ENCODE data around the gene ELOVL7.
"Not testable (repeated sequence)": the region's sequence is repeated elsewhere in the genome, so short reads cannot be mapped to it uniquely, and the experiment has no call there.

ELOVL7 gene

DNA sequence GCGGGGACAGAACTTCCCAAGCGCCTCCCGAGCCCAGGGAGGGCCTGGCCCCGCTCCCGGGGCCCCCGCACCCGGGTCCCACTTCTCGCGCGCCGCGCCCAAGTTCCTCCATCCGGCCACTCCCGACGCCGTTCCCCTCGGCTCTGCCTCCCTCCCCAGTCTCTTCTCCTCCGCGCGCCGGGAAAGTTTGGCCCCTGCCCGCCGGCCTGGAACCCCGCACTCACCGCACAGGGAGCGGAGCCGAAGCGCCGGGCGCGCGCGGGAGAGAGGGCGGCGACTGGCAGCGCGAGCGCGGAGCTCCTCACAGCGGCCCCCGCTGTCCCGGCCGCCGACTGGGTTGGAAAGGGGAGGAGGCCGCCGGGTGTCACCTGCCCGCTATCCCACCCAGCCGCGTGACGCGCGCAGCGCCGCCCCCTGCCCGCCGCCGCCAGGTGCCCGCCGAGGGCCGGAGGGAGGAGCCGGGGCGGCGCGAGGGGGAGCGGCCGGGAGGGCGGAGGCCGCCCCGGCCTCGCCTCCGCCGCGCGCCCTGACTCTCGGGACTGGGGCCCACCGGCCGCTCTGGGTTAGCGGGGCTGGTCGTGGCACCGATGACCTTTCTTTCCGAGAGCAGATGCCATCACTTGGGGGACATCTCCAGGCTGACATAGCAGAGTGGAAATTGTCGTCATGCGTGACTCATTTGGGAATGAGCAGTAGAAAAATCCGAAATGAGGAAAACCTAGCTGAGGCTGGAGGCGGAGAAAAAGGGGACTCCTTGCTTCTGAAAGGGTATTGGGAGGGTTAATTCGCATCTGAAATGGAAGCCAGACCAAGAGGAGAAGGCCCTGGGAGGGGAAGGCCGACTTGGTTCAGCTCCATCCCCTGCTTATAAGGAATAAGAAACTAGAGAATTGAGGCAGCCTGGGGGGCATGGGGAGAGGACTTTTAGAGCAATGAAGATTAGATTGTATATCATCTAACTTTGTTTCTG lies at the start of gene ELOVL7:
Gene ELOVL7, minus strand, starts transcription at position 334 of the 970 bp plus-strand sequence. CDS start 56,872 bp downstream, outside the sequence.
- peak; percentile 6 to 11 for DNase-seq

DNA sequence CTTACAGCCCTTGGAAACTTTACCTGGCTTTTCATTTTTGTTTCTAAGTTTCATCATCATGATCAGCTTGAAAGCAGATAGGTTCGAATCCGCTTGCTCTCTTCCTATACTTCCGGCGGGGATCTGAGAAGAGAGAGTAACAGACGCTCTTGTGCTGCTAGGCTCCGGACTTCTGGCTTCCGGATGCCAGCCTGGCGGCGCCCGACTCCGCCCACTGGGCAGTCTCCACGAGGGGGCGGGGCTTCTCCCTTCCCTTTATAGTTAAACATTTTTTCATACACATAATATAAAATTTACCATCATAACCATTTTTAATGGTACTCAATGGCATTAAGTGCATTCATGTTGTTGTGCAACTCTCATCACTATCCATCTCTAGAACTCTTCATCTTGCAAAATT lies 49.5 kb upstream of the ELOVL7 start:
- DNase-seq: no peak

- no peak for DNase-seq
These were observed 47.6 kb upstream of the ELOVL7 start for GRCh38 chr5:60891667-60892066.

- DNase-seq: no peak
These were observed 44.4 kb upstream of the ELOVL7 start for GRCh38 chr5:60888359-60889061.

DNA sequence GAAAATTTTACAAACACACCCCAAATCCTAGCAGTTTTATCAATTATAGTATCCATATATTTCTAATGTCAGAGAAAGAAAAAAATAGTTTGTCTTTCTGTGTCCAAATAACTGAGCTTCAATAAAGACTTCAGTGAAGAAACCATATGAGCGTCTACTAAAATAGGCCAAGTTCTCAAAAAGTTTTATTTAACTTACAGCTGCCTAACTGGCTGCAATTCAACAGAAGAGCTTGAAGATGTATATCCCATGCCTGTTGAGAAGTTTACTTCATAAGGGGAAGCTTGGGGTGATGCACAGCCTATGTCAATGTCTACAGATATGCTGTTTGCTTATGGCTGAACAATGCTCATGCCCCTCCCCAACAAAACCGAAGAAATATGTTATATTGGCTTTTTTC lies 43.7 kb upstream of the ELOVL7 start:
- no peak for DNase-seq

- DNase-seq: no peak
These were observed 43.0 kb upstream of the ELOVL7 start for GRCh38 chr5:60887096-60887495.

DNA sequence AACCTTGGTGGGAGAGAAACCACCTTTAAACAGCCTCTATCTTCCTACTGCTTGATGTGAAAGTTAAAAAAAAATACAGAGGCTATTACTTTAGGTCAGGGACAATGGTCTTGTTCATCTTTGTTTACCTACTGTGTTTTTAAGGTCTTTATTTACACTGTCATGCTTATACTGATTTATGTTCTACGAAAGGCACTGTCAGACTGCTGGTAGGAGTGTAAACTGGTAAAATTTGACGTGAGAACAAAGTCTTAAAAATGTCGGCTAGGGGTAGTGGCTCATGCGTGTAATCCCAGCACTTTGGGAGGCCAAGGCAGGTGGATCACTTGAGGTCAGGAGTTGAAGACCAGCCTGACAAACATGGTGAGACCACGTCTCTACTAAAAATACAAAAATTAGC lies 42.1 kb upstream of the ELOVL7 start:
- DNase-seq: no peak

DNA sequence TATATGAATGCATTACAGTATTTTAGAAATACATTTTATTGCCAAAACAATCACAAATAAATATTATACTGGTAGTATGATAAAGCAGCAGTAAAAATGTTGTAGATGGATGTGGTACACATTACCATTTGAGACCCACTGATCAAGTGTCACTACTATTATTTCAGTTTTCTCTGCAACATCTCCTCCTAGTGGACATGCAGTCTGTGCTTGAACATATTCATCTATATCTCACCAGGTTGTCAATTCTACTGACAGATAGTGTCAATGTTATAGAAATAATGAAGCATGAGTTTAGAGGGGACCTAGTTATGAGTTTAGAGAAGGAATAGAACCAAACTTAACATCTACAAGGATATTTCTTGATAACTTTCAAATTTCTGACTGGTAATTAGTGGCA lies 39.2 kb upstream of the ELOVL7 start:
- no peak for DNase-seq

GRCh38 chr5:60872892-60873291 lies 28.8 kb upstream of the ELOVL7 start:
- DNase-seq: no peak

DNA sequence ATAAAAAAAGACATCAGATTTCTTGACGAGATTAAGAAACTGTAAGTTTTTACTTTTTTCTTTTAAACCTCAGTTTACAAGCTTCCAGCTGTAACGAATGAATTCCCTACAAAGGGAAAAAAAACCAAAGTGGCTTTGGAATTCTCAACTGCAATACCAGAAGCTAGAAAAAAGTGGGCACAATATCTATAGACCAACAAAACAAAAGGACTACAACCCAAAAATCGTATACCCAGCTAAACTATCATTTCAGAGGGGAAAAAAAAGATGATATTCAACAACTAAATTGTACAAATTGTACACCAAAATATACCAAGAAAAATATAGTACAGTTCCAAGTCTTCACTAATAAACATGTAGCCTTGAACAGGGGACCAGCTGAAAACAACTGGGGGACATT lies 26.8 kb upstream of the ELOVL7 start:
- no peak for DNase-seq

DNA sequence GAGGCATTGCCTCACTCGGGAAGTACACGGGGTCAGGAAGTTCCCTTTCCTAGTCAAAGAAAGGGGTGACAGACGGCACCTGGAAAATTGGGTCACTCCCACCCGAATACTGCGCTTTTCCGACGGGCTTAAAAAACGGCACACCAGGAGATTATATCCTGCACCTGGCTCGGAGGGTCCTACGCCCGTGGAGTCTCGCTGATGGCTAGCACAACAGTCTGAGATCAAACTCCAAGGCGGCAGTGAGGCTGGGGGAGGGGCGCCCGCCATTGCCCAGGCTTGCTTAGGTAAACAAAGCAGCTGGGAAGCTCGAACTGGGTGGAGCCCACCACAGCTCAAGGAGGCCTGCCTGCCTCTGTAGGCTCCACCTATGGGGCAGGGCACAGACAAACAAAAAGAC lies 16.5 kb upstream of the ELOVL7 start:
- DNase-seq: not testable (repeated sequence)

DNA sequence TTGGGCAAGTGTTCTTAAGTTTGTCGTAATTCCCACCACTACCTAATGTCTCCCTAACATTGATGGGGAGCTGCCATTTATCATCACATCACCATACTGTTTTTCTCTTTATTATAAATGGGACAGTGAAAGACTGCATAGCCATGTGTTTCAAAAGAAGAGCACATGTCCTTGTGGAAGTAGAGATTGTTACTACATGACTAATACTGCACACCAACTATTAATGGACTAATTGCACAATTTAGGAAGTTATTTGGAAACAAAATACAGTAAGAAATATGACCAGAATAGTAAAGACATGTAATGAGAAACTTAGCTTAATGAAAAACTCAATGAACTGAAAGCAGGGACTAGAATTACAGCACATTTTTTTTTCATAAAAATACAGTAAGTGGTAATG lies 12.0 kb upstream of the ELOVL7 start:
- DNase-seq: no peak

DNA sequence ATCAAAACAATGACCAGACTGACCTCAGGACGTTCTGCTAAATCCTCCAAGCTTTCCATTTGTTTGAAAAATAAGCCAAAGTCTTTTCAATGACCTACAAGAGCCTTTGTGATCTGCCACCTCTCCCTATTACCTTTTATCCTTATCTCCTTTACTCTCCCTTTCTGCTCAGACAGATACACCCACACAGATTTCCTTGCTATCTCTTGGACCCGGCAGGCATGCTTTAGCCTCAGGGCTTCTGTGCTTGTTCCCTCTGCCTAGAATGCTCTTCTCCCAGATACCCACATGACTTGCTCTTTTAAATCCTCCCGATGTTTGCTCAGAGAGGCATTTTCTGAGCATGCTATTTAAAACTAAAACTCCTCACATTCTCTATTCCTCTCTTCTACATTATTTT lies 8.9 kb upstream of the ELOVL7 start:
- DNase-seq: no peak

DNA sequence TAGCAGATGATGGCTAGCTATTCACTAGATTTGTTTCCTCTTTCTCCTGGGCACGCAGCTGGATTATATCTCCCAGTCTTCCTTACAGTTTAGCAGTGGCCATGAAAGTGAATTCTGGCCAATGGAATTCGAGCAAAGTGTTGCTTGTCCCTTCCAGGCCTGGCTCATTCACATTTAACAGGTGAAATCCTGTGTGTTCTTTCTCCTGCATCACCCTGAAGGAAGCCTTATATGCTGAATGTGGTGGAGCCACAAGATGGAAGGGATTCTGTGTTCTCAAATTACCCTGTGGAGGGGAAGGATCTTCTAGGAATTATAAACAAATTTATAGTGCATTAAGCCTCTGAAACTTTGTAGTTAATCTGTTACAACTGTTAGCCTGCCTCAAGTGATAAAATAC lies 8.2 kb upstream of the ELOVL7 start:
- DNase-seq: no peak

DNA sequence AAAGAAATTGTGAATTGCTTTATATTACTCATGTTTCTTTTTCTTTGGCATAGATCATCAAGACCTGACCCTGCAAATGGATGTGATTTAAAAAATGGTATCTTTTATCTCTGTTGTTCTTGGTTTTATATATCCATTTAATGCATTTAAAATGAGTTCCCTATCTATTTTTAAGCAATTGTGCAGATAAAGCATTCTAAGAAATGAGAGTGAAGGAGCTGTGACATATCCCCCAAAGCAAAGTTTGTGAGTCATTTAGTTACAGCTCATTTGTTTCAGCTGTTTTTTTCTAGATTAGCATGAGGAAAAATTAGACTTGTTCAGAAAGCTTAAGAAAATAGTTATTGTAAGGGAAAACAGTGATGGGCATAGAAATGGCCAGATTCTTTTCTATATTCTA lies 7.6 kb upstream of the ELOVL7 start:
- DNase-seq: no peak

GRCh38 chr5:60846298-60846697 lies 2.2 kb upstream of the ELOVL7 start:
- DNase-seq: no peak

DNA sequence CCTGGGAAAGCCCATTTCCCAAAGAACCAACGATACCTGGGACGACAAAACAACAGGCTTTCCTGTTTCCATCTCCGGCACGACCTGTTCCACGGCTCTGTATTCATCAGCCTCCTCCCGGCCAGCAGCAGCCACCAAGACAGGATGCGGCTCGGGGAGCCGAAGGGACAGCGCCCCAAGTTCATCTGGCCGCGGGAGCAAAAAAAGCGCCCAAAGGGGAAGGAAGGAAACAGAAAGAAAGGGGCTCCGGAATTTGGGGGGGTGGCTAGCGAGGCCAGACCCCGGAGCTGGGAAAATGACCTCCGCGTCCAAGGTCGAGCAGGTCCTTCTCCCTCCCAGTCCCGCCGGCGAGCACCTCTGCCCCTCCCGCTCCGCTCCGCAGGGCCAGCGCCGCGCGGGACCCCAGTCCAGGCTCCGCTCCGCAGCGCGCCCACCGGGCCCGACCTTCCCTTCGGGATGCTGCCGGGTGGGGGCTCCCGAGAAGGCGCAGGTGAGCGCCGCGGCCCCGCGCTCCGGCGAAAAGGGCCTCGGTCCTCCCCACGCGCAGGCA lies 608 bp downstream of the ELOVL7 start:
- DNase-seq: no peak

- DNase-seq: no peak
These were observed 1.1 kb downstream of the ELOVL7 start for GRCh38 chr5:60842871-60843385.

- DNase-seq: no peak
These were observed 2.7 kb downstream of the ELOVL7 start for GRCh38 chr5:60841361-60841760.

GRCh38 chr5:60836131-60836530 lies 7.9 kb downstream of the ELOVL7 start:
- no peak for DNase-seq

- no peak for DNase-seq
These were observed 8.5 kb downstream of the ELOVL7 start for GRCh38 chr5:60835554-60835953.

DNA sequence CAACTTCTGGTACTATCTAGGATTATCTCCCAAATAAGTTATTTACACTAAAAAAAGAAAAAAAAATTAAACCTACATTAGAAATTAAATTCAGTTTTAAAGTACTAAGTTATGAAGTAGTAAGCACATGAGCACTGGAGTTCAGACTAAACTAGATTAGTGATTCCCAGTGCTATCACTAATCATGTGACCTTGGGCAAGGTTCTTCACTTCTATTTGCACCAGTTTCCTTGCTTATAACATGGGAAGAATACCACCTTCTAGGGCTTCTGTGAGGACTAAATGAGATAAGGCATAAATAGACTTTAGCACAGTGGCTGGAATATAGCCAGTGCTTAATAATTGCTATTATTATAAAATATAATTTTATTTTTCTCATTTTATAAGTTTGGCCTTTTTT lies 10.5 kb downstream of the ELOVL7 start:
- DNase-seq: no peak

DNA sequence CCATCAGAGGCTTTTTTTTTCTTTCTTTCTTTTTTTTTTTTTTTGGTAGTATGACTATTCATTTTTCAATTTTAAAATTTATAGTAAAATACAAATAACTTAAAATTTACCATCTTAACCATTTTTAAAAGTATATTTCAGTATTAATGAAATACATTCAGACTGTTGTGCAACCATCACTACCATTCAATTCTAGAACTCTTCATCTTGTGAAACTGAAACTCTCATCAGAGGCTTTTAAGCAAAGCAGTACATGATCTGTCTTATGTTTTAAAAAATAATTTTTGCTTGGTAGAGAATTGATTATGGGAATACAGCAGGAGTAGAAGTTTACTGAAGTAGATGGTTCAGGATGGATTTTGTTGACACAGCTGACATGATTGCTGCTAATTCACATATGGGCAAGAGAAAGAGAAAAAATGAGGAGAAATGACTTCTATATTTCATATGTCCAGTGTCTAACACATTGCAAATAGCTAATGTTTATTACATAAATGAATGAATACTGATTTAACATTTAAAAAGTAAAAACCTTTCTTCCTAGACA lies 13.4 kb downstream of the ELOVL7 start:
- no peak for DNase-seq
